ENCODE measurements around the gene GGT6.

The GGT6 gene

GRCh38 chr17:4537451-4538235 lies 22.7 kb downstream of the GGT6 start:
- no peak for DNase-seq (ENCODE audit: low spot score)

- DNase-seq (ENCODE audit: low spot score): peak; percentile 50
Measured at GRCh38 chr17:4536742-4537411, 23.5 kb downstream of the GGT6 start.

DNA sequence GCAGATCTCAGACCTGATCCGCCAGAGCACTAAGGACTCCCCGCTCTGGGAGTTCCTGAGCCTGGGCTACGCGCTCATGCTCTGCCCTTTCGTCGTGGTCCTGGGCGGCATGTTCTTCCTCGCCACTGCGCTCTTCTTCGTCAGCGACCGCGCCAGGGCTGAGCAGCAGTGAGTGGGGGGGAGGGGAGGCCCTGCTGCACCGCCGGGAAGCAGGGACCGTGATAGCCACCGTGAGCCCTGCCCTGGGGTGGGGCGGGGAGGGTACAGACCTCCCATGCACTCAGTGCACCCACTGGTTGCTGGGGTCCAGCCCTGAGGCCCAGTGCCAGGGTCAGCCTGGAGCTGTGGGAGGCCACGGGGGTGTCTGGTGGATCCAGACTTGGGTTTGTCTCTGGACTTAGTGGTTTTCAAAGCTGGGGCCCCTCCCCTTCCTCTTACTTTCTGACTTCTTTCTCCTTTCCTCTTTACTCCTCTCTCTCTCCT lies 24.1 kb downstream of the GGT6 start:
- peak; percentile 44 for DNase-seq (ENCODE audit: low spot score)

DNA sequence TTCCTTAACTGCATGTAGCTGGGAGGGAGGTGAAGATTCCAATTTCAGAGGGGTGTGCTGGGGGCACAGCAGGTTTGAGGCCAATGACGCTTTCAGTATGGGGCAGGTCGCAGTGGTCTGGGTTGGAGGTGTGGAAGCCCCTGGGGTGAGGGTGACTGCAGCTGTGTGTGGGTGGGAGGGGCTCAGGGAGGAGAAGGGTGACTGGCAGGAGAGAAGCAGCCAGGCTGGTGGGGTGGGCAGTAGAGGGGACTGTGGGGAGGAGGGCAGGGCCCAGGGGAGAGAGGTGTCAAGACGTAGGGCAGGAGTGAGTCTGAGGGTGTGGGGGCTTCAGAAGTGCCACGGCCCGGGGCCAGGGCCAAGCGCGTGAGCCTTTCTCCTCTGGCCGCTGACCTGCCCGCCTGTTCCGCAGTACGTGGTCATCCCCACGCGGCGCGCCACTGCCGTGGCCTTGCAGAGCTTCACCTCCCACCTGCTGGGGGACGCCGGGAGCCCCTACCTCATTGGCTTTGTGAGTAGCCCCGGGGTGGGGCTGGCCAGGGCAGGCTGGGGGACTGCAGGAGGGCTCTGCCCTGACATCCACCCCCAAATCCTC lies 24.6 kb downstream of the GGT6 start:
- DNase-seq (ENCODE audit: low spot score): no peak

- no peak for DNase-seq (ENCODE audit: low spot score)
Measured at GRCh38 chr17:4534928-4535666, 25.3 kb downstream of the GGT6 start.

- no peak for DNase-seq (ENCODE audit: low spot score)
Measured at GRCh38 chr17:4534515-4534914, 25.9 kb downstream of the GGT6 start.

- no peak for DNase-seq (ENCODE audit: low spot score)
Measured at GRCh38 chr17:4533523-4534504, 26.6 kb downstream of the GGT6 start.

DNA sequence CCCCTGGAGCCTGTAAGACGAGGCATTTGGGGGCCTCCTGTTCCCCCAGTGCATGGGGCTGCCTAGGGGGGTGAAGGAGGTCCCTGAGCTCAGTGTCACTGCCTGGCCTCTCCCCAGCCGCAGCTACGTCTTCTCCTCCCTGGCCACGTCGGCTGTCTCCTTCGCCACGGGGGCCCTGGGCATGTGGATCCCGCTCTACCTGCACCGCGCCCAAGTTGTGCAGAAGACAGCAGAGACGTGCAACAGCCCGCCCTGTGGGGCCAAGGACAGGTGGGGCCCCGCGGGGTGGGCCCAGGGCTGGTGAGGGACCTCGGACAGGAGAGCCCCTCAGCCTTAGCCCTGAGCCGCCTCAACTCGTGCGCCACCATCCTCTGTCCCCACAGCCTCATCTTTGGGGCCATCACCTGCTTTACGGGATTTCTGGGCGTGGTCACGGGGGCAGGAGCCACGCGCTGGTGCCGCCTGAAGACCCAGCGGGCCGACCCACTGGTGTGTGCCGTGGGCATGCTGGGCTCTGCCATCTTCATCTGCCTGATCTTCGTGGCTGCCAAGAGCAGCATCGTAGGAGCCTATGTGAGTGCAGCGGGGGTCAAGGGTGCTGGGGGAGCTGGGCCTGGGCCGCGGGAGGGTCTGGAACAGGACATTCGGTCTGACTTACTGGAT lies 27.4 kb downstream of the GGT6 start:
- no peak for DNase-seq (ENCODE audit: low spot score)

GRCh38 chr17:4531988-4532736 lies 28.2 kb downstream of the GGT6 start:
- no peak for DNase-seq (ENCODE audit: low spot score)

- no peak for DNase-seq (ENCODE audit: low spot score)
Measured at GRCh38 chr17:4530799-4531730, 29.3 kb downstream of the GGT6 start.

DNA sequence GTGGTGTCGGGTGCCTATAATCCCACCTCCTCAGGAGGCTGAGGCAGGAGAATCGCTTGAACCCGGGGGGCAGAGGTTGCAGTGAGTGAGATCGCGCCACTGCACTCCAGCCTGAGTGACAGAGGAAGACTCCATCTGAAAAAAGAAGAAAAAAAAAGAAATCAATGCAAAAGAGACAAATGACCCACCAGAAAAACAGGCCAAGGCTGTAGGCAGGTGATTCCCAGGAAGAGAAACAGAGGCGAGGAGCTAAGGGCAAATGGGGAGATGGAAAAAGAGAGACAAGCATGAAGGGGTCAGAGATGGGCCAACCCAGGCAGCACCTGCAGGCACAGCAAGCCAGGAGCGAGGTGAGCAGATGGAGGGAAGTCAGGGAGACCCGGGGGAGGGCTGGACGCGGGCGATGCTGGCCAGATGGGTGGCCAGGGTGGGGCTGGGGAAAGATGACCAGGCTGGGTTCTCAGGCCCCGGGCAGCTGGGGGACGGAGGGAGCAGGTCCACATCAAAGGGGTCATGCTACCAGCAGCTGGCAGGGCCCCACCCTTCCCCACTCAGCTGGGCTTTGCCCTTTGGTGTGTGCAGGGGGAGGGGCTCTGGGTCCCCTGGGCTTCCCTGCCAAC lies 30.7 kb downstream of the GGT6 start:
- no peak for DNase-seq (ENCODE audit: low spot score)

- DNase-seq (ENCODE audit: low spot score): no peak
Measured at GRCh38 chr17:4527566-4528125, 32.7 kb downstream of the GGT6 start.

DNA sequence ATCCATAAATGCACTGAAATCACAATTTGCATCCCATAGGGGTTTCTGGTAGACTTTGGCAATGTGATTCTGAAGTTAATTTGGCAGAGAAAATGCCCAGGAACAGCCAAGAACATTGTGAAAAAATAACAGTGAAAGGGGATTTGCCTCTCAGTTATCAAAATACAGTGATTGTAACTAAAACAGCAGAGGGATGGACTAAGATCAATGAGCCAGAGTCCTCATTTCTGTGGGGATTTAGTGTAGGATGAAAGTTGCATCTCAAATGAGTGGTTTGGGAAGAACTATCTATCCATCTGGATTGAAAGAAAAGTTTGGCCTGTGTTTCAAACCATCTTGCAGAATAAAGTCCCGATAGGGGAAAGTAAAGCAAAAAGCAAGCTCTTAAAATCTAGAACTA lies 33.2 kb downstream of the GGT6 start:
- DNase-seq (ENCODE audit: low spot score): no peak

DNA sequence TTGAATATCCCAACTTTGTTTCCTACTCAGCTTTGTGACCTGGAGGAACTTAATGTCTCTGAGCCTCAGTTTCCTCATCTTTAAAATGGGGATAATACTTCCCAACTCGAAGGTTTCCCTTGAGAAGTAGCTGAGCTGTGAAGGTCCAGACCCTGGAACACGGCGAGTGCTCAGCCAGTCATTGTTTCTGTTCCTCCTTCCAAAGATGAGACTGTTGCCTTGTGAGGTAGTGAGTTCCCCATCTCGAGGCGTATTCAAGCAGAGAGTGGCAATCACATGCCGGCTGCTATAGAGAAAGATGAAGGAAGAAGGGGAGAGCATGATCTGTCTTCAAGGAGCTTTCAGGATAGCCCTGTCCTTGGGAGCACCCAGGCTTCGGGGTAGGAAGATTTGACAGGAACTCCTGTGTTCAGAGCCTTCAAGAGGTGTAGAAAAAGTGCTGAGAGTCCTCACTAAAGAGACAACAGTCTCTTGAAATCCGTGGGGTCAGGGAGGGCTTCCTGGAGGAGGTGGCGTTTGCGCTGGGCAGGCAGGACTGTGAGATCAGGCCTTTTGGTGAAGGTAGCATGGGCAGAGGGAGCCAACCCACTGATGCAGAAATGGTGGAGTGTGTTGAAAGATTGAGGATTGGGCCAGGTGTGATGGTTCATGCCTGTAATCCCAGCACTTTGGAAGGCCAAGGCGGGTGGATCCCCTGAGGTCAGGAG lies 34.5 kb downstream of the GGT6 start:
- DNase-seq (ENCODE audit: low spot score): no peak

DNA sequence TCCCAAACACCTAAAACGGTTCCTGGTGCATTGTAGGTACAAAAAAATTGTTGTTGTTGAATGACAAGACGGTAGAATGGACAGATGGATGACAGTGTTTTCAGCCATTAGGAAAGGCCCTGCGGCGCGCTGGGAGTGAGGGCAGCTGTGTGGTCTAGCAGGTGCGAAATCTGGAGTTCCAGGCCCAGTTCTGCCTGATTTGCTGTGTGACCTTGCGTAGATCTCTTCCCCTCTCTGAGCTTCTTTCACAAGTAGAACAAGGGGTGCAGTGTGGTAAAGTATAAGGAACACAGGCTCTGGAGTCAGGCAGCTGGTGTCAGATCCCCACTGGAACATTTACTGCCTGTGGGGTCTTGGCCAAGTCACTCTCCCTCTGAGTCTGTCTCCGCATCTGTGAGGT lies 36.4 kb downstream of the GGT6 start:
- DNase-seq (ENCODE audit: low spot score): no peak

DNA sequence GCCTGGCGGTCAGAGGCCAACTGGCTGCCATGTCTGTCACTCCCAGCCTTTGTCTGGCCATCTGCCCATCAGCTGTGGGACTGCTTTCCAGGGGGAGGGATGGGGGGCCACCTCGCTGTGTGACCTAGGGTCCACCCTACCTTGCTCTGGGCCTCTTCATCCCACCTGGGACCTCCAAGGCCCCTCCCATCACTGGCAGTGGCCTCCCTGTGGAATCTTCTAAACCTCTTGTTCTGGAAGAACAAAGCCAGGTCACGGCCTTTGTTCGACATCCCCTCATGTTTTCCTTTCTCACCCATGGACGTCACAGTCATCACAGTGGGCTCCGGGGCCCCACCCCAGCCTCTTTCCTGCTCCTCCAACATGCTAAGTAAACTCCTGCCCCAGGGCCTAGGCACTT lies 37.7 kb downstream of the GGT6 start:
- DNase-seq (ENCODE audit: low spot score): no peak

GRCh38 chr17:4520894-4521600 lies 39.3 kb downstream of the GGT6 start:
- no peak for DNase-seq (ENCODE audit: low spot score)

Measured in AG08395 (cell line).